Activated naive CD4-positive, alpha-beta T cell treated with anti-CD3 and anti-CD28 coated beads, Interleukin-2, amount 50 U/mL, for 16 hours (primary cell): ENCODE results near the gene ZBTB22.
"Not testable (repeated sequence)": the region's sequence is repeated elsewhere in the genome, so short reads cannot be mapped to it uniquely, and the experiment has no call there.

ENCODE experiments used
- DNase-seq: peaks from one replicate; pipeline ENCODE4 v3.0.0-alpha.2; 2020

Gene ZBTB22

DNA sequence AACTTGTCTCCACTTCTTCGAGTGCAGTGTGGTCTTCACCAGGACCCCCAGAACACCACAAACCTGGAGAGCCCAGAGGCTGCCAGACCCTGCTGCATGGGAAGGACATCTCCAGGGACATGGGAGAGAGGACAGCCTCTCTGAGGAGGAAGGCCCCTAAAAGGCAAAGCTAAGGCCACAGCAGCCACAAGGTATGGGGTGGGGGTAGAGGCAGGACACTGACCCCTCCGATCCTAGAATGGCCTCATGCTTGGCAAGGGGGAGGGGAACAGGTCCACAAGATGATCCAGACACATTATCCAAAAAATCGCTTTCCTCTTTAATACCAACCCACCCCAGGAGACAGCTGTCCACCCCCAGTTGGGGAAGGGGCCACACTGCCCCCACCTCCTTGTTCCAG, 38.7 kb downstream of the ZBTB22 start:
- DNase-seq, result no peak

DNA sequence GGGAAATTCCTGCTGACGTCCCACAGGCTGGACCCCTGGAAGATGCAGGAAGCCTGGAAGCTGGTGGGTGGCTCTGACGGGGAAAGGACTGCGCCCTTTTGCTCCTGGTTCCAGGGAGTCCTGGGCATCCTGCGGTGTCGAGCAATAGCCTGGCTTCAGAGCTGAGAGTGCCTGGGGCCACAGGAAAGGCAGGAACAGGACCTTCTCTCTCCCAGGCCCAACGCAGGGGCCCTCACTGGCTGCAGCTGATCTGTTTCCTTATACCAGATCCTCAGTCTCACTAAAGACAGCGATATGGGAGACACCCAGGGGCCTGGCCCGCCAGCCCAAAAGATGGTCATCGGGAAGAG, 39.2 kb downstream of the ZBTB22 start:
- no peak for DNase-seq

DNA sequence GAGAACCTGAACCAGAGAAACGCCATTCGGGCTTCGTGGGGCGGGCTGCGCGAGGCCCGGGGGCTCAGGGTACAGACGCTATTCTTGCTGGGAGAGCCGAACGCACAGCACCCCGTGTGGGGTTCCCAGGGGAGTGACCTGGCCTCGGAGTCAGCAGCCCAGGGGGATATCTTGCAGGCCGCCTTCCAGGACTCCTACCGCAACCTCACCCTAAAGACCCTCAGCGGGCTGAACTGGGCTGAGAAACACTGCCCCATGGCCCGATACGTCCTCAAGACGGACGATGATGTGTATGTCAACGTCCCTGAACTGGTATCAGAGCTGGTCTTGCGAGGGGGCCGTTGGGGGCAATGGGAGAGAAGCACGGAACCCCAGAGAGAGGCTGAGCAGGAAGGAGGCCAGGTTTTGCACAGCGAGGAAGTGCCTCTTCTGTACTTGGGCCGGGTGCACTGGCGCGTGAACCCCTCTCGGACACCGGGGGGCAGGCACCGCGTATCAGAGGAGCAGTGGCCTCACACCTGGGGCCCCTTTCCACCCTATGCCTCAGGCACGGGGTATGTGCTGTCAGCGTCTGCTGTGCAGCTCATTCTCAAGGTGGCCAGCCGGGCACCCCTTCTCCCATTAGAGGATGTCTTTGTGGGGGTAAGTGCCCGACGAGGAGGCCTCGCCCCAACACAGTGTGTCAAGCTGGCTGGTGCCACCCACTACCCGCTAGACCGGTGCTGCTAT, 39.7 kb downstream of the ZBTB22 start:
- DNase-seq, result peak; percentile 42

DNA sequence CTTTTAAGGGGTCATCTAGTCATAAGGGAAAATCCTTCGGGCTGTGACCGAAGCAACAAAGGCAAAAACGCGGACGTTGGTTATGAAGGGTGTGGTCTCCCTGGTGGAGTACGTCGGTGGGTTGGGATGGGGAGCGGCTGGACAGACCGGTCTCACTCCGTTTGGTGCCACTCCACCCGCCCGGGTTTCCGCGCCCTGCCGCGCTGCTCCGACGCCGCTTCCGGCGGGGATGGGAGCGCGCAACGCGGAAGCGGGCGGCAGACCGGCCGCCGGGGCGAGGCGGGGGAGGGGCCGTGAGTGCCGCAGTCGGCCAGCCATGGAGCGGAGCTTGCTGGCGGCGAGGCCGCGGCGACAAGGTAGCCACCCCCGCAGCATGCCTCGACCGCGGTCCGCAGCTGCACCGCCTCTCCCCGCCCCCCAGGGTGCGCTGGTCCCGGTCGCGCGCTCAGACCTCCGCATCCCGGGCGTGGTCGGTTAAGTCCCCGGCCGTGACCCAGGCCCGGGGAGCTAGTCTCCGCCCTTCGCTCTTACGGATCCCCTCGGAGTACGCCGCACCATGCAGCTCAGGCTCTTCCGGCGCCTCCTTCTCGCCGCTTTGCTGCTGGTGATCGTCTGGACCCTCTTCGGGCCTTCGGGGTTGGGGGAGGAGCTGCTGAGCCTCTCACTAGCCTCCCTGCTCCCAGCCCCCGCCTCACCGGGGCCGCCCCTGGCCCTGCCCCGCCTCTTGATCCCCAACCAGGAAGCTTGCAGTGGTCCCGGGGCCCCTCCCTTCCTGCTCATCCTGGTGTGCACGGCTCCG, 40.5 kb downstream of the ZBTB22 start, which contains the start of gene B3GALT4:
TSS of gene B3GALT4 (plus strand) at position 260 of the 799 bp plus-strand sequence. CDS start at position 557, 297 bp downstream.
- peak; percentile 71 for DNase-seq

DNA sequence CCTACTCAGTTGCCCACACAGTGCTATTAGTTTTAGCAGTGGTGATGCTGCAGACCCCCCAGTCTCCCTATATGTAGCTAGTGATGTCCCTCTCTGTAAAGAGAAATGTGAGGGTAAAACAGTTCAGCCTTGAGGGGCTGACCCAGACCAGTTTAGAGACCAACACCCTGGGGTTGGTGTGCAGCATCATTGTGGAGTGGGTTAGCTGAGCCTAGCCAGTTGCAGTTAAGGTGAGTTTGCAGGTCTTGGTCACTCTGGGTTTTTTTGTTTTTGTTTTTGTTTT, 41.0 kb downstream of the ZBTB22 start:
- DNase-seq, result no peak

DNA sequence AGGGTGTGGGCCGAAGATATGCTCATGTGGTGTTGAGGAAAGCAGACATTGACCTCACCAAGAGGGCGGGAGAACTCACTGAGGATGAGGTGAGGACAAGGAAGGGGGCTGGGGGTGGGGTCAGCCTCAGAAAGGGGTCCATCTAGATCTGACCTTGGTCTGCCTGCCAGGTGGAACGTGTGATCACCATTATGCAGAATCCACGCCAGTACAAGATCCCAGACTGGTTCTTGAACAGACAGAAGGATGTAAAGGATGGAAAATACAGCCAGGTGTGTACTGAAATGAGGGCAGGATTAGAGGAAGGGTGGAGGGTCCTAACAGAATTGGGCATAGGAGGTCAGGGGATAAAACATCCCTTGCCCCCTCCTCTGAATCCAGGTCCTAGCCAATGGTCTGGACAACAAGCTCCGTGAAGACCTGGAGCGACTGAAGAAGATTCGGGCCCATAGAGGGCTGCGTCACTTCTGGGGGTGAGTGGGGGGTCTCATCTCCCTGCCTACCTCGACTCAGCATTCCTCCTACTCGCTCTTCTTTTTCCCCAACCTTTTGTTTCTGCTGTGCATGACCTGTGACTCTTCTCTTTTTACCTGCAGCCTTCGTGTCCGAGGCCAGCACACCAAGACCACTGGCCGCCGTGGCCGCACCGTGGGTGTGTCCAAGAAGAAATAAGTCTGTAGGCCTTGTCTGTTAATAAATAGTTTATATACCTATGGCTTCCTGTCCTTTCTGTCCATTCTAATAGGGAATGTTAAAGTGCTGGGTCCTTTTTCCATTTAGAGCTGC, 41.6 kb downstream of the ZBTB22 start:
- not testable (repeated sequence) for DNase-seq

DNA sequence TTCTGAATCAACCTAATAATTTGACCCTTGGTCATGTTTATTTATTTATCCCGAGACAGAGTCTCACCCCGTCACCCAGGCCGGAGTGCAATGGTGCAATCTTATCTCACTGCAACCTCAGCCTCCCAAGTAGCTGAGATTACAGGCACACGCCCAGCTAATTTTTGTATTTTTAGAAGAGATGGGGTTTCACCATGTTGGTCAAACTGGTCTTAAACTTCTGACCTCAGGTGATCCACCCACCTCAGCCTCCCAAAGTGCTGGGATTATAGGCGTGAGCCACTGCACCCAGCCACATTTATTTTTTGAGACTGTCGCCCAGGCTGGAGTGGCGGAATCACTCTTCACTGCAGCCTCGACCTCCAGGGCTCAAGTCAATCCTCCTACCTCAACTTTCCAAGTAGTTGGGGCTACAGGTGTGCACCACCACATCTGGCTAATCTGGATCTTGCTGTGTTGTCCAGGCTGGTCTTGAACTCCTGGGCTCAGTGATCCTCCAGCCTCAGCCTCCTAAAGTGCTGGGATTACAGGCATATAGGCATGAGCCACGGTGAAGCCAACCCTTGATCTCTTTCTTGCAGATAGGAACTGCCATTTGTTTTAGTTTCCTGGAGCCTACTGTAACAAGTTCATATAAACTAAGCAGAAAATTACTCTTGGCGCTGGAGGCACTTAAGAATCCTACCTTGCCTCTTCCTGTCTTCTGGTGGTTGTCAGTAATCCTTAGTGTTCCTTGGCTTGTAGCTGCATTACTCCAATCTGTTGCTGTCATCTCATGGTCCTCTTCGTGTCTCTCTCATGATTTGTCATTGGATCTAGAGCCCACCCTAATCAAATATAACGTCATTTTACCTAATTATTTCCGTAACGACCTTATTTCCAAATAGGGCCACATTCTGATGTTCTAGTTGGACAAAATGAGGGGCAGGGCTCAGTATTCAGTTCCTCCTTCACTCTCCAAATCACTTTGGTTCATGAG, 43.3 kb downstream of the ZBTB22 start:
- DNase-seq, result no peak

DNA sequence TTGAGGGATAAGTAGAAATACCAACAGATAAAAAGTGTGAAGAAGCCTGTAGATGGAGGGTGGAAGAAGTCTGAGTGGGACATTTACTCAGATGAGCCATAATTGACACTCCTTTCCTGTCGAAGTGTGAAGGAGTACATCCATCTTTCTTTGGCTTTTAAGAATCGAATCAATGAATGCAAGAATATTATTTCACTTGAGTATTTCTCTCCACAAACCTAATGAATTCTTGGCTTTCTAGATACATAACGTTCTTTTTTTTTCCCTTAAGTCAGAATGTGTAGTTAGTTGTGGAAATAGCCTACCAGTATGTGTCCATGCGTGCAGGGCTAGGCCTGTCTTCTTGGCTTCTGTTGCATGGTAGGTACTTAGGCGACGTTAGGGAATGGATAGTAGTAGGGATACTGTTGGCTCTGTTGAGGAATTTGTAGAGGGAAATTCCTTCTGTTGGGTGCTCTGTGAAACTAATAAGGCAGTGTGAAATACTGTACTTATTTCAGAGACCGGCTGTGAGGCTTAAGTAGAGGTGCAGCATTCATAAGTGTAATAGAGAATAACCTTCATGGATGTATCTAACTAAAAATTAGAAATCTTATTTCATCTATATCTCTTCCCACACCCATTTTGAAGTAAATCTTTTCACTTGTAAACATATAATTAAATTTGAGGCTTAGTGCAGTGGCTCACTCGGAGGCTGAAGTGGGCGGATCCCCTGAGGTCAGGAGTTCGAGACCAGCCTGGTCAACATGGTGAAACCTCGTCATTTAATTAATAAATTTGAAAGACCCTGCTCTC, 44.2 kb downstream of the ZBTB22 start:
- no peak for DNase-seq

DNA sequence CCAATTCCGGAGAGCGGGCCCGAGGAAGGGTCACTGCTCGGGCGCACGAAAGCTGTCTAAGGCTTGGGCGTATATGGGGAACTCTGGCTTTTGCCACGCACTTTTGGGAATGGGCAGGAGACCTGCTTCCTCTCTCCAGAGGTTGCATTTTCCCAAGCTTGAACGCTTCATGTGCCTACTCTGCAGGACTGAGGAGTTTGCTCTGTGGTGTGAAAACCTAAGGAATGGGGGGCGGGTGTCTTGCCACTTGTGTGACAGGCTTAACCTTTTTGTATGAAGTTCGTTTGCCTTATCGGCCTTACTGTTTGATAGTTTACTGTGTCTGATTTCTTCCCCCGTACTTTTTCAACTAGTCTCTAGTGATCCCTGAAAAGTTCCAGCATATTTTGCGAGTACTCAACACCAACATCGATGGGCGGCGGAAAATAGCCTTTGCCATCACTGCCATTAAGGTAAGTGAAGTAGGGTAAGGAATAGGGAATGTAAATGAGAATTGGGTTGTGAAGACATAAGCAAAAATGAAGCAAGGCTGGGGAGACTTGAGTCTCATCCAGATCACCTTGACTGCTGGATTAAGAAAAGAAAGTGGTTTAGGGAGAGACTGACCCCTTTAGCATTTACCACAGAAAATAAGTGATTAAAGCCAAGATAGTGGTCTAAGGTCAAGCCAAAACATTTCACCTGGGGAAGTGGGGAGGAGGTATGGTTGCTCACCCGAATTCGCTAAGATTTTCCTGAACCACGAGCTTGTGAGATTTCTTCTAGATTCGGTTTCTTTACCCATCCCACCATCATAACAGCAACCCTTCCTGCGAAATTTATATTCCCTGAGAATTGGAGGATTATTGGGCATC, 45.0 kb downstream of the ZBTB22 start:
- no peak for DNase-seq

DNA sequence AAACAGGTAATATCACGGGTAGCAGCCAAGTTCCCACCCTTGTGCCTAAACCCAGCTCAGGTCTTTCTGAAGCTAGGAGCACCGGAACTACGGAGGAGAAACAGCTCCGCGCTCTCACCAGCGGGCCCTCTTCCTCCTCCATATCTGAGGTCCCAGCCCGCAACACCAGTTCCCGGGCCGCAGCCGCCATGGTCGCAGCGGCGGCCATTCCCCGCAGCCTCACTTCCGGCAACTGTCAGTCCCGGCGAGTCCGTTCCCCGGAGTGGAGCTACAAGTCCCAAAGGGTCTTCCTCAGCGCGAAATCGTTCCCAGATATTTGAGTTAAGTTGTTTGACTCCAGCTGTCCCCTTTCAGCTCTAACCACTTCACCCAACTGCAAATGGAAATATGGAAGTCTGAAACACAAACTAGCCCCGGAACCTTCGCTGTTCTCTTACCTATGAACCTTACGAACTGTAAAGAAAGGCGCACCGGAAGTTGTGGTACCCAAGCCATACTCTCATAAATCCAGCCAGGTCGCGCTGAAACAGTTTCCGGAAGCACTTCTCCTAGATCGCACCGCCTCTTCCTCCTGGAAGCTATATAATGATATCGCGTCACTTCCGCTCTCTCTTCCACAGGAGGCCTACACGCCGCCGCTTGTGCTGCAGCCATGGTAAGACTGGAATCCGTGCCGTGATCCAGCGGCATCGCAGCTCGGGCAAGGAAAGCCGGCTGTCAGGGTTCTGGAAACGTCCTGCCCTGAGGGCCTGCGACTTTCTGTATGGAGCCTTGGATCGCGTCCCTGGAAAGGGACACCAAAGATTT, 45.9 kb downstream of the ZBTB22 start, which contains the start of the genes RPS18 and VPS52:
TSS of gene RPS18 (plus strand) at position 608 of the 807 bp plus-strand sequence. CDS start at position 653, 45 bp downstream.
TSS of gene VPS52 (minus strand) at position 409 of the 807 bp plus-strand sequence. CDS start at position 208, 201 bp downstream.
- peak; percentile 87 for DNase-seq

DNA sequence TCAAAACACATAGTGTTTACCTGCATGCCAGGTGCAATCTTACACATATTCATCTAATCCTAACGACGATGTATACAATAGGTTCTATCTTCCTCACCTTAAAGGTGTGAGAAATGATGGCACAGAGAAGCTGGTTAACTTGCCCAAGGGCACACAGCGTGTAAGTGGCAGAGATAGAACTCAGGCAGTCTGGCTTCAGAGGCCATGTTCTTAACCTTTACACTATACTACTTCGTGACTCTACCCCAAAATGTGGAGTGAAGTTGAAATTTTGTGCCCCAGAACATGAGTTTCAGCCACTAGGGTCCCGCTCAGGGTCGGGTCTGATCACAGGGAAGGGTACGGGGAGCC, 46.5 kb downstream of the ZBTB22 start:
- no peak for DNase-seq
